ENCODE data around the gene TANC1.

Gene TANC1

GRCh38 chr2:159153951-159154350, 185.5 kb downstream of the TANC1 start:
- DNase-seq (ENCODE audit: low read depth in 4 of 4, low spot score in 1 of 4), result no peak

- no peak for DNase-seq (ENCODE audit: low read depth in 4 of 4, low spot score in 1 of 4)
Measured at GRCh38 chr2:159154366-159154765, 185.9 kb downstream of the TANC1 start.

GRCh38 chr2:159155320-159155719, 186.9 kb downstream of the TANC1 start:
- no peak for DNase-seq (ENCODE audit: low read depth in 4 of 4, low spot score in 1 of 4)

- DNase-seq (ENCODE audit: low read depth in 4 of 4, low spot score in 1 of 4), result no peak
Measured at GRCh38 chr2:159155791-159156190, 187.4 kb downstream of the TANC1 start.

GRCh38 chr2:159156834-159157233, 188.4 kb downstream of the TANC1 start:
- DNase-seq (ENCODE audit: low read depth in 4 of 4, low spot score in 1 of 4), result no peak

GRCh38 chr2:159157361-159158209, 189.1 kb downstream of the TANC1 start:
- DNase-seq (ENCODE audit: low read depth in 4 of 4, low spot score in 1 of 4), result no peak

GRCh38 chr2:159160412-159160811, 192.0 kb downstream of the TANC1 start:
- no peak for DNase-seq (ENCODE audit: low read depth in 4 of 4, low spot score in 1 of 4)

GRCh38 chr2:159160954-159161353, 192.5 kb downstream of the TANC1 start:
- no peak for DNase-seq (ENCODE audit: low read depth in 4 of 4, low spot score in 1 of 4)

GRCh38 chr2:159163930-159164329, 195.5 kb downstream of the TANC1 start:
- DNase-seq (ENCODE audit: low read depth in 4 of 4, low spot score in 1 of 4), result no peak

GRCh38 chr2:159164457-159164911, 196.0 kb downstream of the TANC1 start:
- no peak for DNase-seq (ENCODE audit: low read depth in 4 of 4, low spot score in 1 of 4)

- no peak for DNase-seq (ENCODE audit: low read depth in 4 of 4, low spot score in 1 of 4)
Measured at GRCh38 chr2:159165048-159165447, 196.6 kb downstream of the TANC1 start.

- DNase-seq (ENCODE audit: low read depth in 4 of 4, low spot score in 1 of 4), result no peak
Measured at GRCh38 chr2:159168707-159169106, 200.3 kb downstream of the TANC1 start.

GRCh38 chr2:159169187-159169586, 200.7 kb downstream of the TANC1 start:
- no peak for DNase-seq (ENCODE audit: low read depth in 4 of 4, low spot score in 1 of 4)

GRCh38 chr2:159172403-159172802, 204.0 kb downstream of the TANC1 start:
- no peak for DNase-seq (ENCODE audit: low read depth in 4 of 4, low spot score in 1 of 4)

GRCh38 chr2:159174759-159175158, 206.3 kb downstream of the TANC1 start:
- no peak for DNase-seq (ENCODE audit: low read depth in 4 of 4, low spot score in 1 of 4)

GRCh38 chr2:159175182-159175581, 206.7 kb downstream of the TANC1 start:
- no peak for DNase-seq (ENCODE audit: low read depth in 4 of 4, low spot score in 1 of 4)

GRCh38 chr2:159175927-159176326, 207.5 kb downstream of the TANC1 start:
- no peak for DNase-seq (ENCODE audit: low read depth in 4 of 4, low spot score in 1 of 4)

GRCh38 chr2:159176555-159176954, 208.1 kb downstream of the TANC1 start:
- no peak for DNase-seq (ENCODE audit: low read depth in 4 of 4, low spot score in 1 of 4)

- no peak for DNase-seq (ENCODE audit: low read depth in 4 of 4, low spot score in 1 of 4)
Measured at GRCh38 chr2:159177357-159177756, 208.9 kb downstream of the TANC1 start.

- no peak for DNase-seq (ENCODE audit: low read depth in 4 of 4, low spot score in 1 of 4)
Measured at GRCh38 chr2:159177957-159178356, 209.5 kb downstream of the TANC1 start.

GRCh38 chr2:159179096-159179495, 210.7 kb downstream of the TANC1 start:
- DNase-seq (ENCODE audit: low read depth in 4 of 4, low spot score in 1 of 4), result no peak

- DNase-seq (ENCODE audit: low read depth in 4 of 4, low spot score in 1 of 4), result no peak
Measured at GRCh38 chr2:159179696-159180095, 211.3 kb downstream of the TANC1 start.

GRCh38 chr2:159183346-159183745, 214.9 kb downstream of the TANC1 start:
- no peak for DNase-seq (ENCODE audit: low read depth in 4 of 4, low spot score in 1 of 4)

All from stimulated activated CD4-positive, alpha-beta T cell treated with anti-CD3 and anti-CD28 coated beads, Interleukin-1b, Interleukin-23, amount 100 ng/mL, for 24 hours (primary cell).